Thoracic aorta (tissue), 2 donors: ENCODE data around the gene C20orf202. TPM values are rescaled to one million over a fixed set of nuclear protein-coding genes. Genes with fewer than 3 reads are reported as not detected.

ENCODE experiments used
- ATAC-seq: fragments of 150-250 bp; one replicate; pipeline ENCODE4 v1.8.0; 2017; ENCODE audit warnings: low read depth; ENCODE audit not compliant: insufficient number of reproducible peaks, low FRiP score
- DNase-seq: peaks from one replicate; pipeline ENCODE4 v3.0.0-alpha.2; 2020; ENCODE audit warnings: low spot score
- H3K27ac ChIP-seq, 2 donors: fragments of 200-600 bp; sonication (generic); 1 replicate in 1 of 2; 2 replicates in 1 of 2; pipeline ENCODE4 v1.5.1; 2016; ENCODE audit warnings: mild to moderate bottlenecking in 2 of 2, moderate library complexity in 2 of 2
- H3K27me3 ChIP-seq: fragments of 200-600 bp; sonication (generic); replicated peaks from 2 replicates; pipeline ENCODE4 v1.6.0; 2016; ENCODE audit warnings: mild to moderate bottlenecking; ENCODE audit not compliant: insufficient read depth
- H3K36me3 ChIP-seq: fragments of 200-600 bp; sonication (generic); one replicate; pipeline ENCODE4 v1.5.1; 2016
- H3K4me1 ChIP-seq, 2 donors: fragments of 200-600 bp; sonication (generic); 1 replicate in 1 of 2; 2 replicates in 1 of 2; pipeline versions ENCODE4 v1.5.1 to v1.6.0; 2016; ENCODE audit warnings: low read depth in 2 of 2, mild to moderate bottlenecking in 1 of 2; ENCODE audit not compliant: control insufficient read depth in 1 of 2
- H3K4me3 ChIP-seq: fragments of 200-600 bp; sonication (generic); 2 replicates; pipeline ENCODE4 v1.5.1; 2016; ENCODE audit warnings: mild to moderate bottlenecking
- H3K9me3 ChIP-seq: fragments of 200-600 bp; sonication (generic); 2 replicates; pipeline ENCODE4 v1.5.1; 2016
- total RNA-seq, 2 donors: library from RNA; depleted of rRNA; stranded (reverse); fragments of >200 nt; gene quantifications; one replicate each; pipeline versions ENCODE4 v1.1.0 to v1.2.3, GENCODE V29; 2016
- TF ChIP-seq, protein P1 (sequence below): fragments of 200-600 bp; sonication (generic); IDR thresholded peaks from one replicate; pipeline ENCODE4 v1.5.1; 2019; ENCODE audit warnings: antibody characterized with exemption

C20orf202 gene
- total RNA-seq, 2 donors from 2014 or later = 1.7 TPM; not detected in 1

DNA sequence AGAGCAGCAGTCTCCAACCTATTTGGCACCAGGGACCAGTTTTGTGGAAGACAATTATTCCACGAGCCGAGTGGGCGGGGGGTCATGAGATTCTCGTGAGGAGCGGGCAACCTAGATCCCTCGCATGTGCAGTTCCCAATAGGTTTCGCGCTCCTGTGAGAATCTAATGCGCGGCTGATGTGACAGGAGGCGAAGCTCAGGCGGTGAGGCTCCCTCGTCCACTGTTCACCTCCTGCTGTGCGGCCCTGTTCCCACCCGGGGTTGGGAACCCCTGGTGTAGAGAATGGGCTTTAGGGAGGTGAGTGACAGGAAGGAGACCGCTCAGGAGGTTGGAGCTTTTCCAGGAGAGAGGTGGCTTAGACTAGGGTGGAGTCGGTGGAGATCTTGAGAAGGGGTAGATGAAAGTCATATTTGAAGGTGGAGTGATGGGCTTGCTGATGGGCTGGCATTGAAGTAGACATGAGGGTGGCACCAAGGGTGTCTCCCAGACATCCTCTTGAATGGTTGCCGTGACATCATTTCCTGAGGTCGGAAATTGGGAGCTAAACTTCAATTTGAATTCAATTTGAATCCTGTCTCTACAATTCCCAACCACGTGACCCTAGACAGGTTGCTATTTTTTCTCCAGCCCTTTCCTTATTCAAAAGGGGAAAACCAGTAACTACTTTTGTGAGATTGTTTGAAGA lies 21.1 kb downstream of the C20orf202 start:
- Histone ChIP-seq H3K9me3 (no peaks in the 10 kb centered on the region), H3K27me3 (peaks cover 6% of the 10 kb centered on the region), H3K36me3 (no peaks in the 10 kb centered on the region), H3K4me3 (no peak overlapping the region), H3K27ac (no peak overlapping the region), H3K4me1 (peaks cover 6 to 10% of the 10 kb centered on the region in 2 donors)
- DNase-seq = no peak
- TF ChIP-seq, protein P1, sequence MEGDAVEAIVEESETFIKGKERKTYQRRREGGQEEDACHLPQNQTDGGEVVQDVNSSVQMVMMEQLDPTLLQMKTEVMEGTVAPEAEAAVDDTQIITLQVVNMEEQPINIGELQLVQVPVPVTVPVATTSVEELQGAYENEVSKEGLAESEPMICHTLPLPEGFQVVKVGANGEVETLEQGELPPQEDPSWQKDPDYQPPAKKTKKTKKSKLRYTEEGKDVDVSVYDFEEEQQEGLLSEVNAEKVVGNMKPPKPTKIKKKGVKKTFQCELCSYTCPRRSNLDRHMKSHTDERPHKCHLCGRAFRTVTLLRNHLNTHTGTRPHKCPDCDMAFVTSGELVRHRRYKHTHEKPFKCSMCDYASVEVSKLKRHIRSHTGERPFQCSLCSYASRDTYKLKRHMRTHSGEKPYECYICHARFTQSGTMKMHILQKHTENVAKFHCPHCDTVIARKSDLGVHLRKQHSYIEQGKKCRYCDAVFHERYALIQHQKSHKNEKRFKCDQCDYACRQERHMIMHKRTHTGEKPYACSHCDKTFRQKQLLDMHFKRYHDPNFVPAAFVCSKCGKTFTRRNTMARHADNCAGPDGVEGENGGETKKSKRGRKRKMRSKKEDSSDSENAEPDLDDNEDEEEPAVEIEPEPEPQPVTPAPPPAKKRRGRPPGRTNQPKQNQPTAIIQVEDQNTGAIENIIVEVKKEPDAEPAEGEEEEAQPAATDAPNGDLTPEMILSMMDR = no peak
- ATAC-seq = no peak

DNA sequence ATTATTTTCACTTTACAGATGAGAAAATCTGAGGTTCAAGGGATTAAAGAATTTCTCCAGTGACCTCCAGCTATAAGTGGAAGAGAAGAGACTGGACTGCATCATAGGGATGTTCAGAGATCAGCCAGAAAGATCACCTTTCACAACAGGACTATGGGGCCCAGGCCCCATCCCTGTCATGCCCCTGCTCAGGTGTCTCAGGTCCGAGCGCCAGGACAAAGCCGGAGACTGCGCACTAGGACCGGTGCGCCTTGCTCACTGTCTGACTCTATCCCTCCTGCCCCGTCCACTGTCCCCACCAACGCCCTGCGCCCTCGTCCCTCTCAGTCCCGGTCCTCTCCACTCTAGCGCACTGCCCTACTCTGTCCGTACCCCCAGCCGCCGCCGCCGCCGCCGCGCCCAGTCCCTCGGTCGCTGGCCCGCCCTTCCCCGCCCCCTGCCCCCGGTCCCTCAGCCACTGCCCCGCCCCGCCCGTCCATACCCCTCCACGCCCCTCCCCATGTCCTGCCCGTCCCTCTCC lies 22.1 kb downstream of the C20orf202 start:
- Histone ChIP-seq H3K27me3 (peaks cover 11% of the 10 kb centered on the region), H3K27ac (no peak overlapping the region), H3K4me3 (peak overlapping the region; percentile 62), H3K4me1 (peaks cover 6 to 10% of the 10 kb centered on the region in 2 donors), H3K36me3 (no peaks in the 10 kb centered on the region), H3K9me3 (no peaks in the 10 kb centered on the region)
- TF ChIP-seq, protein P1 = no peak
- ATAC-seq (no peak), DNase-seq (no peak)

DNA sequence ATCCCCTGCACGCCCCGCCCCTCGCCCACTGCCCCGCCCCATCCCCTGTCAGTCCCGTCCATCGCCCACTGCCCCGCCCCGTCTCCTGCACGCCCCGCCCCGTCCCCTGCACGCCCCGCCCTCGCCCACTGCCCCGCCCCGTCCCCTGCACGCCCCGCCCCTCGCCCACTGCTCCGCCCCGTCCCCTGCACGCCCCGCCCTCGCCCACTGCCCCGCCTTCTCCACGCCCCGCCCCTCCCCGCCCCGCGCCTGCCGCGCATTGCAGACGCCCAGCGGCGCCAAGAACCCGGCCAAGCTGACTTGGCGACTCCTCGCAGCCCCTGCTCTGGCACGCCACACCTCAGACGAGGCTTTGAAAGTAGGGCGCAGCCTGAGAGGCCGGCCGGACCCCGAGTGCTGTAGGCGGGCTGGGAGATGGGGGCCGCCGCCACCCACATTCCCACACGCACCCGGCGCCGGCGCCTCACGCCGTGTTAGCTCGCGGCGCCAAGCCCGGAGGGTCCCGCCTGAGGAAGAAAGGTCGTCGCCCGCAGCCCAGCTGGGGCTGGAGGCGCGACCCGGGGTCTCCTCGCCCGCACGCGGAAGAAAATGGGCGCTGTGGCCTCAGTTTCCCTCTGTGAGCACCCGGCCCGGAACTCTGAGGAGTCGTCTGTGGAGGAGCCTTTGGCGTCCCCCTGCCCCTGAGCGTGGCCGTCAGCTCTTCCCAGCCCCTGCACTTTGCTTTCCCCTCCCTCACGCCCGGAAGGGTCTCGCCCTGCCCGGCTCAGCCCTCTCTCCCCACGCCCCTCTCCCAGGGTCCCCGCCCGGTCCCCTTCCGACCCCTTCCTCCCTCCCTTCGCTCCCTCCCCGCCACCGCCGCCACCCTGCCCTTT lies 22.8 kb downstream of the C20orf202 start, which contains the start of gene RAD21L1:
Gene RAD21L1, plus strand, starts transcription at position 262 of the 872 bp plus-strand sequence. CDS start 2,410 bp downstream, outside the sequence.
- Histone ChIP-seq H3K36me3 (no peaks in the 10 kb centered on the region), H3K27me3 (peaks cover 11% of the 10 kb centered on the region), H3K4me1 (peaks cover 6 to 10% of the 10 kb centered on the region in 2 donors), H3K9me3 (no peaks in the 10 kb centered on the region), H3K27ac (no peak within 1 kb of the TSS), H3K4me3 (peak within 1 kb of the TSS; percentile 84)
- DNase-seq = no peak
- peak; percentile 50 for ATAC-seq
- TF ChIP-seq, protein P1 = no peak

DNA sequence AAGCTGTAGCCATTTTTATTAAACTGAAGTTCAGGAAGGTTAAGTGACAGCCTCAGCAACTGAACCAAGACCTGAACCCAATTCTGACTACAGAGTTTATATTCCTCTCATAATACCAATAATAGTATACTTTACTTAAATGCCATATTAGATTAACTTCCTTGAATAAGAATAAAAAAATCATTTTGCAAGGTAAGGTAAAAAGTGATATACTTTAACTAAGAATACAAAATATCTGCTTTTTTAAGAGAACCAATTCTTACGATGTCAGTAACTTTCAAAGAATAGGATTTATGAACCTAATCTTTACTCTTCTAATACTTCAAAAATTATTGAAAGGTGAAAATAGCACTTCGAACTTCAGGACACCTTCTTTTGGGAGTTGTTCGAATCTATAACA lies 26.3 kb downstream of the C20orf202 start:
- H3K27ac ChIP-seq = no peak overlapping the region
- TF ChIP-seq, protein P1 = no peak
- H3K9me3 ChIP-seq = no peaks in the 10 kb centered on the region
- DNase-seq (no peak), ATAC-seq (no peak)
- H3K27me3 ChIP-seq = peaks cover 11% of the 10 kb centered on the region
- H3K36me3 ChIP-seq = no peaks in the 10 kb centered on the region
- H3K4me3 ChIP-seq = no peak overlapping the region
- peaks cover 6 to 10% of the 10 kb centered on the region in 2 donors for H3K4me1 ChIP-seq
